ENCODE results near the gene MKI67.

DNA sequence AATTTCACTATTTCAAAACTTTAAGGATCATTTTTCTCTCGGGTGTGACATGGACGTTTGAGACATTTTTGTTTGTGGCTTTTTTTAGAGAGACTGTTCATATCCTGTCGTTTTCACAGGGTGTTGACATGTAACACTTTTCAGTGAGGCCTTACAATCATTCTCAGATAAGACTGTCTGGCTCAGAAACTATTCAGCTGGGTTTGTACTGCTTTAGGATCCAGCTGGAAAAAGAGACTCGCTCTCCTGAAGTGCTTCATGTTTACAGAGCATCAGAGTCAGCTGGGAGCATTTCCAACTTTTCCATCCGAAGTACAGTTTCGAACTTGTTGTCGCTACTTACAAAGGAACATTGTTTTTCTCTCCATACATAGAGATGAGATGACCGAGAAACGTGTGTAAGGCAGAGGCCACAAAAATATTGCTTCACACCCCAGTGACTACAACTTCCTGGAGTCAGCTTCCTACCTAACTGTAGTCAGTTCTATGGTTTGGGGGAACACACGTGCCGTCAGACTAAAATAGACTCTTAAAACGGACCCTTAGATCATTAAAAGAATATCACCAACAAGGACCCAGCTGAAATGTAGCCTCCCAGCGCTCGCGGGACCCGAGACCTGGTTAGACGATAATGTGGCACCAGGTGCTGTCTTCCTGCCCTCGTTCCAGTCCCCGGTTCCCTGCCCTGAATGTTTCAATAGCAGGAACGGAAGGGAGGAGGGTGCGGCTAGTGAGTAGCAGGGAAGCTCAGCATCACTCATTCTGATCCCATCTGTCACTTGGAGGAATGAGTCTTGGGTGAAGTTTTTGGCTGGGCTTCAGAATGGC lies 78.0 kb downstream of the MKI67 start:
- TF ChIP-seq, protein P1, sequence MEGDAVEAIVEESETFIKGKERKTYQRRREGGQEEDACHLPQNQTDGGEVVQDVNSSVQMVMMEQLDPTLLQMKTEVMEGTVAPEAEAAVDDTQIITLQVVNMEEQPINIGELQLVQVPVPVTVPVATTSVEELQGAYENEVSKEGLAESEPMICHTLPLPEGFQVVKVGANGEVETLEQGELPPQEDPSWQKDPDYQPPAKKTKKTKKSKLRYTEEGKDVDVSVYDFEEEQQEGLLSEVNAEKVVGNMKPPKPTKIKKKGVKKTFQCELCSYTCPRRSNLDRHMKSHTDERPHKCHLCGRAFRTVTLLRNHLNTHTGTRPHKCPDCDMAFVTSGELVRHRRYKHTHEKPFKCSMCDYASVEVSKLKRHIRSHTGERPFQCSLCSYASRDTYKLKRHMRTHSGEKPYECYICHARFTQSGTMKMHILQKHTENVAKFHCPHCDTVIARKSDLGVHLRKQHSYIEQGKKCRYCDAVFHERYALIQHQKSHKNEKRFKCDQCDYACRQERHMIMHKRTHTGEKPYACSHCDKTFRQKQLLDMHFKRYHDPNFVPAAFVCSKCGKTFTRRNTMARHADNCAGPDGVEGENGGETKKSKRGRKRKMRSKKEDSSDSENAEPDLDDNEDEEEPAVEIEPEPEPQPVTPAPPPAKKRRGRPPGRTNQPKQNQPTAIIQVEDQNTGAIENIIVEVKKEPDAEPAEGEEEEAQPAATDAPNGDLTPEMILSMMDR (IDR thresholded peaks at IDR 0.05) = no peak
- TF ChIP-seq POLR2AphosphoS5 (IDR thresholded peaks at IDR 0.05) (peak in 2 of 3 donors; percentile 32 to 47), EP300 (IDR thresholded peaks at IDR 0.05) (no peak), POLR2A (IDR thresholded peaks at IDR 0.05) (no peak)

All from stomach (tissue), 4 donors.